ENCODE data around the gene PITPNC1. TPM values are rescaled to one million over a fixed set of nuclear protein-coding genes. Genes with fewer than 3 reads are reported as not detected.
"Not testable (repeated sequence)": the region's sequence is repeated elsewhere in the genome, so short reads cannot be mapped to it uniquely, and the experiment has no call there.

Gene PITPNC1
- total RNA-seq, 1 donor from 2014 or later, result 35.0 TPM

DNA sequence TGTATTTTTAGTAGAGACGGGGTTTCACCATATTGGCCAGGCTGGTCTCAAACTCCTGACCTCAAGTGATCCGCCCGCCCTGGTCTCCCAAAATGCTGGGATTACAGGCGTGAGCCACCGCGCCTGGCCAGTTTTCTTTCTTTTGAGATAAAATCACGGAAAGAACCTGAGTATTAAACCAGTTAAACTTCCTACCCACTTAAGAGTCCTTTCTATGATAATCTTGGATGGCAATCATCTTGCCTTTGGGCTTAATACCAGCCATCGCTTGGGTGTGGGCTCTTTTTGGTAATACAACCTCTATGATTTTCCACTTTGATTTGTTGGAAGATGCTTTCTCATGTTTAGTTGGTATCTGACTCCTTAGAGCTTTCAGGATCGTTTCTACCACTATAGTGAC is 24.0 kb downstream of the PITPNC1 start:
- DNase-seq (ENCODE audit: low spot score), result no peak

DNA sequence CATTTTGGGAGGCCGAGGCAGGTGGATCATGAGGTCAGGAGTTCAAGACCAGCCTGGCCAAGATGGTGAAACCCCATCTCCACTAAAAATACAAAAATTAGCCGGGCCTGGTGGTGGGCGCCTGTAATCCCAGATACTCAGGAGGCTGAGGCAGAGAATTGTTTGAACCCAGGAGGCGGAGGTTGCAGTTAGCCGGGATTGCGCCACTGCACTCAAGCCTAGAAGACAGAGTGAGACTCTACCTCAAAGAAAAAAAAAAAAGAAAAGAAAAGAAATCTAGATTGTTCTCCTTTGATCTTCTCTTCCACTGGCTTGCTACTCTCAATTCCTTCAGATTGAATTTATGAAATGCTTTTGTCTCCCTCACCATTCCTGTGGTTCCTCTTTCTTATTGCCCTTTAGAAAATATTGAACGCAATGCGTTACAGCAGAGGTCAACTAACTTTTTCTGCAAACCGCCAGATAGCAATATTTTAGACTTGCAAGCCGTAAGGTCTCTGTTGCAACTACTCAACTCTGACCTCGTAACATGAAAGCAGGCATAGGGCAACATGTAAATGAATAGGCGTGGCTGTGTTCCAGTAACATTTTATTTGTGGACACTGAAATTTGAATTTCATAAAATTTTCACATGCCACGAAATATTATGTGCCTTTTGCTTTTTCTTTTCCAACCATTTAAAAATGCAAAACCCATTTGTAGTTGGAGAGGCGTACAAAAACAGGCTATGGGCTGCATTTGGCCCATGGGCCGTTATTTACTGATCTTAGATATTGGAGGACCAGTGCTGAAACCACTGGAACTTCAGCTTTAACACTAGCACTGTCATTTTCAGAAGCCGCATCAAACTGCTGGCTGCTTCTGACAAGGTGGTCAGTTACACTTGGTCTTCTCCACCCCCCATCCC is 24.8 kb downstream of the PITPNC1 start:
- DNase-seq (ENCODE audit: low spot score), result no peak

DNA sequence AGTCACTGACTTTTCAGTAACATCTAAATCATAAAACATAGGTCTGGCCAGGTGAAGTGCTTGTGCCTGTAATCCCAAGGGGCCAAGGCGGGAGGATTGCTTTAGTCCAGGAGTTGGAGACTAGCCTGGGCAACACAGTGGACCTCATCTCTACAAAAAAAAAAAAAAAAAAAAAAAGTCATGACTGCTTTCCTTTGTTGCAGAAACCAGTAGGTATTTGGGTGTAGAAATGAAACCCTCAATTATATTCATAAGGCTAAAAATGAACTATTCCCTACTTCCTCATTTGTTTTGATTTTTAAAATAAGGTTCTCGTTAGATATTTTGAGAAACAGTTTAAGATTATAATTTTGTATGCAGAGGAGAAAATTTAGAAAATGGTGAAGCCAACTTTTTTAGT is 26.0 kb downstream of the PITPNC1 start:
- DNase-seq (ENCODE audit: low spot score), result no peak

DNA sequence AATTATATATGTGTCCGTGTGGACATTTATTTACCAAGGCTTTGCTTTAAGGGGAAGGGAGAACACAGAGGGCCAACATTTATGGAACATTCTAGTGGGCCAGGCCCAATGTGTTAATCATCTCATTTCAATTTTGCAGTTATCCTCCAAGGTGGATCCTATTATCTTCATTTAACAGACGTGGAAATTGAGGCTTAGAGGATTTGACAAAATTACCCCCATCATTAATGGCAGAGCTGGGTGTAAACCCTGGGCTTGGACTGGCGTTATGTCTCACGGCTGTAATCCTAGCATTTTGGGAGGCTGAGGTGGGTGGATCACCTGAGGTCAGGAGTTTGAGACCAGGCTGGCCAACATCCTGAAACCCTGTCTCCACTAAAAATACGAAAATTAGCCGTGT is 26.4 kb downstream of the PITPNC1 start:
- DNase-seq (ENCODE audit: low spot score), result no peak

DNA sequence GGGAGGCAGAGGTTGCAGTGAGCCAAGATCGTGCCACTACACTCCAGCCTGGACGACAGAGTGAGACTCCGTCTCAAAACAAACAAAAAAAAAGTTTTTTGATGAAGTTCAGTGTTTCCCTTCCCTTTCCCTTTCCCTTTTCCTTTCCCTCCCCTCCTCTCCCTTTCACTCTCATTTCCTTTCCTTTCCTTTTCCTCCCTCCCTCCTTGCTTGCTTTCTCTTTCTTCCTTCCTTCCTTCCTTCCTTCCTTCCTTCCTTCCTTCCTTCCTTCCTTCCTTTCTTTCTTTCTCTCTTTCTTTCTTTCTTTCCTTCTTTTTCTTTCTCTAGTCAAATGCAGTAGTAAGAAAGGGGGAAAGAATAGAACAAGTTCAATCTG is 31.4 kb downstream of the PITPNC1 start:
- not testable (repeated sequence) for DNase-seq (ENCODE audit: low spot score)

DNA sequence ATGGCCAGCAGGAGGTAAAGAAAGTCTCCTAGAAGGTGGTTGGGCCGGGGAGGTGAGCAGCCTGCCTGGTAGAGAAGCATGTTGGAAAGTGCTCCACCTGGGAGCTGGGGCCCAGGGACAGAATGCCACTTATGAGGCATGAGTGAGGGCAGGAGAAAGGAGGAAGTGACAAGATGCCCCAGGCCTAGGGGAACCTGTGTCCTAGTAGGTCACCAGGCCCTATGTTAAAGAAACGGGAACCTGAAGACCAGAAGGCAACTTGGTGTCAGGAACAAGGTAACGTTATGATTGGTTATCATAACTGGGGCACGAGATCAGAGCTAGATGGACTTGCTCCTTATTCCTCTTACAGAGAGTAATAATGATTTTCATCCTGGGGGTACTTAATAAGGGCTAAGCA is 34.3 kb downstream of the PITPNC1 start:
- DNase-seq (ENCODE audit: low spot score), result no peak

DNA sequence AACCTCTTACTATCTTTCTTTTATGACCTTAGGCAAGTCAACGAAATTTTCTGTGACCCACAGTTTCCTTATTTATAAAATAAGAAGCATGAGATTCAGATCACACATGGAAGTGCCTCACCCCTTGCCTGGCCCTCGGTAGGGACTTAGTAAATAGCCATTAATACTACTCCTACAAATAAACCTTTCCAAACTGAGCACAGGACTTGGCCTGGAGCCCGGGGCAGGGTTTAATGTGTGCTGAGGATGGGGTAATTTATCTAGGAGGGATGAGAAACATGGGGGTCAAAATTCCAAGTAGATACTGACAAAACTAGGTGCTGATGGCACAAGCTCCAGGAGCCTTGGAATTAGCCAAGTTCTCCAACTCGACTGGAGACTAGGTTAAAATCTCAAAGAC is 35.0 kb downstream of the PITPNC1 start:
- DNase-seq (ENCODE audit: low spot score), result no peak

DNA sequence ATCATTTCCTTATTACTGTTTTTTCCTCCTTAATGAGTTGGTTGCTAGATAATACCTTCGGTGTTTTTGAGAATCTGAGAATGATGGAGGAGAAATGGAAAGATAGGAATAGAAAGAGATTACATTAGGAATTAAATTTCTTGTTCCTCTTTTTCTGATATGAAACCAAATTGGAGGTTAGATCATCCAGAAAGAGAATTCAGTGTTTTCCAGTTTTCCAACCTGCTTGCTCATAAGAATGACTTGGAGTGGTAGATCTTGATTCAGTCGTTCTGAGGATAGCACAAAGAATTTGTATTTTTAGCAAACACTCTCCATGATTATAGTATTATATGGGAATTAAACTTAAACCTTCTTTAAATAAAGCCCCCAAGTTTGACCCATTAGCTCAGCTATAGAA is 35.9 kb downstream of the PITPNC1 start:
- no peak for DNase-seq (ENCODE audit: low spot score)

DNA sequence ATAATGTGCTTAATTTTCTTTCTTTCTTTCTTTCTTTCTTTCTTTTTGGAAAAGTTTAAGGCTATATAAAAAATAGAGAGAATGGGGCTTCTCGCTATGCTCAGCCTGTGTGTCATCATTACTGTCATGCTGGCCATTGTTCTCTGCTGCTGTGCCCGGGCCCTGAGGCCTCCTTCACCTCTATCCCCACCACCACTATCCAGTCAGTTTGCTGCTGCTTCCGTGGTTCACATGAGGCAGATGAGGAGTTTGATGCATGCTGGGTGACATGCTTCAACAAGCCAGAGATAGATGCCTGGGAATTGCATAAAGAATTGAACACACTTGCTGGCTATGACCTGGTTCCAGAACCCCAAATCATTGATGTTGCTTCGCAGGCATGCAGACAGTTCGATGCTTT is 36.3 kb downstream of the PITPNC1 start:
- no peak for DNase-seq (ENCODE audit: low spot score)

DNA sequence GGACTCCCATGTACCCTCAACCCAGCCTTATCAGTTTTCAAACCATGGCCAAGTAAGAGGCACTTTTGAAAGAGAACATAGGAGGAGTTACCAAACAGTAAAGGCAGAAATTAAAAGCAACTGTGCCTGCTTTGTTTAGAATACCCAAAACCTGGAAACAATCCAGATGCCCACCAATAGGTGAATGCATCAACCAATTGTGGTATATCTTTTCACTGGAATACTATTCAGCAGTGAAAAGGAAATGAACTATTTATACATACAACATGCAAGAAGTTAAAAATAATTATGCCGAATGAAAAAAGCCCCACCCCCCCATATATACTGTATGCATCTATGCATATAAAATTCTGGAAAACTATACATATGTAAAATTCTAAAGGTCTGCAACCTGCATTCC is 37.0 kb downstream of the PITPNC1 start:
- no peak for DNase-seq (ENCODE audit: low spot score)

DNA sequence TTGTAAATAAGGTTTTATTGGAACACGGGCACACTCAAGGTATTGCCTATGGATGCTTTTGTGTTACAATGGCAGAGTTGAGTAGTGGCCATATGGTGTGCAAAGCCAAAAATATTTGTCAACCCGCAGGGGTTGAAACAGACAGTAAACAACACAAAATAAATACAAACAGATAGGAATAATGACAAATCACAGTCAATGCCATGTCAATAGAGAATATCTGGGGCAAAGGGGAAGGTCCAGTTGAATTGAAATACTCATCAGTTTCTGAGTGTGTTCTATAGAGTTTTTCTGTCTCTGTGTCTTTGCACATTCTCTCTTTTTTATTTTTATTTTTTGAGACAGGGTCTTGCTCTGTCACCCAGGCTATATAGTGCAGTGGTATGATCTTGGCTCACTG is 37.5 kb downstream of the PITPNC1 start:
- DNase-seq (ENCODE audit: low spot score), result no peak

DNA sequence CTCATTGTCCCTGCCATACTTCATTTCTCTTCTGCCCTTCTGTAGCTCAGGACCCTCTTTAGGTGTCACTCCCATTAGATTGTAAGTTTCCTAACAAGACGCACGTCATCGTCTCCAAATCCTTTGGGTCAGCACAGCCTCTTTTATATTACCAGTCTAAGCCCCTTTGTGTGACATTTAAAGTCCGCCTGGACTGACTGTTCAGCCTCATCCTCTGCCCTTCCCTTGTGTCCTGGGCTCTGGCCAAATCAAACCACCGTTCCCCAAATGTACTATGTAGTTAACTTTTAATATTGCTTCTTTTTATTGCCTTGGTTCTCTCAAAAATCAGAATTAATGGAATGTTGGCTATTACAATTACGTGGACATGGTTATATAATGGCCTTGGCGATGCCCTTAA is 38.2 kb downstream of the PITPNC1 start:
- no peak for DNase-seq (ENCODE audit: low spot score)

DNA sequence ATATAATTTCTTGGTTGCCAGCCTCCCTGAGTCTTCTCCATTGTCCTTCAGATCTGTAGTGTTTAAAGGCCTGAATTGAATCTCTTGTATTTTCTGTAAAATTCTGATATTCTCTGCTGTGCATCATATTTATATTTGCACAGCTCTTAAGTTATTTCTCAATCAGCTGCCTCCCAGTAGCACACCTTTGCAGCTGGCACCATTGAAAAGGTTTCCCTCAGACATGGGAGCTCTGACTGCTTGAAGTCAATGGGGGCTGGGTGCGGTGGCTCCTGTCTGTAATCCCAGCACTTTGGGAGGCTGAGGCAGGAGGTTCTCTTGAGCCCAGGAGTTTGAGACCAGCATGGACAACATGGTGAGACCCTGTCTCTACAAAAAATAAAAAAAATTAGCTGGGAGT is 40.4 kb downstream of the PITPNC1 start:
- DNase-seq (ENCODE audit: low spot score), result no peak

DNA sequence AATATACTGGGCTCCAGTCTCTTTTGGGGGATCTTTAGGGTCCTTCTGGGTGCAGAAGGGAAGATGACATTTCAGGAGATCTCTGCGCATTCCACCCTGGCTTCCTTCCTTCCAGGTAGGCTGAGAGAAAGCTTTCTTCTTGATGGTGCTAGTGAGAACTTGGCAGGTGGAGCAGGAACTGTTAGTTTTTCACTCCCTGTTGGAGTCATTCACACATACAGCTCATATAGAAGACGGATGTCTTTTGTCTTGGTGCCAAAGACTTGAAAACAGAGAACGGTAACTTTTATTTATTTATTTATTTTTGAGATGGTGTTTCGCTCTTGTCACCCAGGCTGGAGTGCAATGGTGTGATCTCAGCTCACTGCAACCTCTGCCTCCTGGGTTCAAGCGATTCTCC is 43.9 kb downstream of the PITPNC1 start:
- no peak for DNase-seq (ENCODE audit: low spot score)

DNA sequence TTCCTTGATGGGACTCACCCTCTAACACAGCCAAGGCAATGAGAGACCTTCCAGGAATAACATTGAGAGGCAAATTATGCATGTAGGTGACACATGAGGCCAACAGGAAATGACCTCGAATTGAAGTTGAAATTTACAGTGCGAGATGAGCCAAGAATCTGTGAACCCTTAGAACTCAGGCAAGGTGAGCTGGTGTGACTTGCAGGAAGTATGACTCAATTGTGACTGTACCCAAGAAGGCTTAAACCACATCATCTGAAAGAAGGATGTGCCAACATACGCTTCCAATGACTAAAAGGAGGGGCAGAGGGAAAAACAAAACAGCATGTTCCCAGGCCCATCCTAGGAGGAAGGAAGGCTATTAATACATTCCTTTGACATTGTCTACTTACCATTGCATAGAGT is 44.8 kb downstream of the PITPNC1 start:
- DNase-seq (ENCODE audit: low spot score), result peak; percentile 78

DNA sequence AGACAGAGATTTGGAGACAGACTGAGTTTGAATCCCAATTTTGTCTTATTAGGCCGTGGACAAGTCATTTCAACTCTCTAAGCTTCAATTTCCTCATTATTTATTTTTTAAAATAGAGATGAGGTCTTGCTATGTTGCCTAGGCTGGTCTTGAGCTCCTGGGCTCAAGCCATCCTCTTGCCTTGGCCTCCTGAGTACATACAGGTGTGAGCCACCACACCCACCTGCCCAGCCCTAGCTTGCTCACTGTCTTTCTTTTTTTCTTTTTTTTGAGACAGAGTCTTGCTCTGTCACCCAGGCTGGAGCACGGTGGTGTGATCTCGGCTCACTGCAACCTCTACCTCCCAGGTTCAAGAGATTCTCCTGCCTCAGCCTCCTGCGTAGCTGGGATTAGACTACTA is 45.2 kb downstream of the PITPNC1 start:
- DNase-seq (ENCODE audit: low spot score), result not testable (repeated sequence)

DNA sequence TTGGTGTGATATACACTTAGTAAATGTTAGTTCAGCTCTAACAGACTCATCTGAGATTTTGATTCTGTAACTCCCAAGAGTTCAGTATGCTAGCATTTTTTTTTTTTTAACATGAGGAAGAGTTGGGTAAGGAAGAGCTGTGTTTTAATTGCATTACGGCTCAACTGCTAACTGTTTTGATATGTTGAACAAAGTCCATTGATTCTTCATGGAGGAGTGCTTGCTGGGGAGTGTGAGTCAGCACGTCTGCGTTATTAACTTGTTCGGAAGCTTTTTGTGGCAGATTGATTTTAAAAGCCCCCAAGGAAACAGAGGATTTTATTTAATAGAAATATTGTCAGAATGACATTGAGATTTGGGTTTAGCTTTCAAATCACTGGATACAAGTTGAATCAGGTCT is 45.8 kb downstream of the PITPNC1 start:
- no peak for DNase-seq (ENCODE audit: low spot score)

DNA sequence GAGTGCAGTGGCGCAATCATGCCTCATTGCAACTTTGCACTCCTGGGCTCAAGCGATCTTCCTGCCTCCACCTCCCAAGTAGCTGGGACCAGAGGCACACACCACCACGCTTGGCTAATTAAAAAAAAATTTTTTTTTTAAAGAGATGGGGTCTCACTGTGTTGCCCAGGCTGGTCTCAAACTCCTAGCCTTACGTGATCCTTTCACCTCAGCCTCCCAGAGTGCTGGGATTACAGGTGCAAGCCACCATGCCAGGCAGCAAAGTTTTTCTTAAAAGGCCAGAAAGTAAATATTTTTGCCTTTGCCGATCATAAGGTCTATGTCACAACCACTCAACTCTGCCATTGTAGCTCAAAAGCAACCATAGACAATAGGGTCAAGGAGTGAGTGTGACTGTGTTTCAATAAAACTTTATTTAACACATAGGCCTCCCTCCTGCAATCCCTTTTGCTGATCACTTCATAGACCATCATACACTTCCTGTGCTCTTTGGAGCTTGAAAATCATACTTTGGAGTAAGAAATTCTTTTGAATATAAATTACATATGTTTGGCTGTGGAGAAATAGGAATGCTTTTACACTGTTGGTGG is 48.6 kb downstream of the PITPNC1 start:
- DNase-seq (ENCODE audit: low spot score), result no peak

DNA sequence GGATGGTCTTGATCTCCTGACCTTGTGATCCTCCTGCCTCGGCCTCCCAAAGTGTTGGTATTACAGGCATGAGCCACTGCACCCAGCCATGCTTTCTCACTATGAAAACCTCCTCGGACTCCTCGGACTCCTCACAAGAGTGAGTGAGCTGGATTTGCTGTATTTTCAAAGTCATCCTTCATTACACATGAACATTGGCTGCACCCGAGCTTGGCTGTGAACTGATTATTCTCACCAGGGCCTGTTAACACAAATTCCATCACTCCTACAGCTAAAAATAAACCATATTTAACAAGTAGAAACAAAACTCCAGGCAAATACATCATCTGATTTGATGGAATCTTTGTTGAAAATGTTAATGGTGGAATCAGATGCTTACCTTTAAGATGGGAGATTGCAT is 50.3 kb downstream of the PITPNC1 start:
- no peak for DNase-seq (ENCODE audit: low spot score)

DNA sequence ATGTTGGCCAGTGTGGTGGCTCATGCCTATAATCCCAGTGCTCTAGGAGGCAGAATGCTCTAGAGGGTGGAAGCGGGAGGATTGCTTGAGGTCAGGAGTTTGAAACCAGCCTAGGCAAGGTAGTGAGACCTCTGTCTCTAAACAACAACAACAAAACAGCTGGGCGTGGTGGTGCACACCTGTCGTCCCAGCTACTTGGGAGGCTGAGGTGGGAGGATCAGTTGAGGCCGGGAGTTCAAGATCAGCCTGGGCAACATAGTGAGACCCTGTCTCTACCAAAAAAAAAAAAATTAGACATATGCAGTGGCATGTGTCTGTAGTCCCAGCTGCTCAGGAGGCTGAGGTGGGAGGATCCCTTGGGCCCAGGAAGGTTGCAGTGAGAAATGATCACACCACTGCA is 53.4 kb downstream of the PITPNC1 start:
- DNase-seq (ENCODE audit: low spot score), result not testable (repeated sequence)

DNA sequence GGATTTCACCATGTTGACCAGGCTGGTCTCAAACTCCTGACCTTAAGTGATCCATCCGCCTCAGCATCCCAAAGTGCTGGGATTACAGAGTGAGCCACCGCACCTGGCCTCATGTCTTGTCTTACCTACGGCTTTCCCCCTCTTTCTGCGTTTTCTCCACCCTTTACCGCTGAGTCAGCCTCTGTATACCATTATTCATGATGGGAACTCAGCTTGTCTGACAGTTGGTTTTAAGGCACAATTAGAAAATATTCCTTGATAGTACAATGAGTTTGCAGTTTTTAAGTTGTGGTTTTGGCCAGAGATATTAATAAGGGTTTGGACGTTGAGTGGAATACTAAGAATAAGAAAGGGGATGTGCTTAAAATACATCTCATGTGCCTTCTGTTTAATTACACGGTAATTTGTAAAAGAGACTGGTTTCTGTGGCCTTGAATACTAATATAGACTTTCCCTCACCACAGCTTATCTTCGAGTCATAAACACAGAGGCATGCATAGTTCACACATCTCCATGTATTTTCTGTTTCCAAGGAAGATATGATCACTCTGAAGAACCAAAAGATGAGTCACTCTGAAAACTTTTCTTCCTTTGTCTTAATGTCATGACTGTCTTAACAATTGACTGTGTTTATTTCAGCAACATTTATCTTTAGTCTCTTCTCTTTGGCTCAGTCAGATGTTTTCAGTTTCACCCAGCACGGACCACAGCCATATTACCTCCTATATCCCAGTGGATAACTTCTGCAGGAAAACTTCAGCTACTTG is 54.4 kb downstream of the PITPNC1 start:
- no peak for DNase-seq (ENCODE audit: low spot score)

DNA sequence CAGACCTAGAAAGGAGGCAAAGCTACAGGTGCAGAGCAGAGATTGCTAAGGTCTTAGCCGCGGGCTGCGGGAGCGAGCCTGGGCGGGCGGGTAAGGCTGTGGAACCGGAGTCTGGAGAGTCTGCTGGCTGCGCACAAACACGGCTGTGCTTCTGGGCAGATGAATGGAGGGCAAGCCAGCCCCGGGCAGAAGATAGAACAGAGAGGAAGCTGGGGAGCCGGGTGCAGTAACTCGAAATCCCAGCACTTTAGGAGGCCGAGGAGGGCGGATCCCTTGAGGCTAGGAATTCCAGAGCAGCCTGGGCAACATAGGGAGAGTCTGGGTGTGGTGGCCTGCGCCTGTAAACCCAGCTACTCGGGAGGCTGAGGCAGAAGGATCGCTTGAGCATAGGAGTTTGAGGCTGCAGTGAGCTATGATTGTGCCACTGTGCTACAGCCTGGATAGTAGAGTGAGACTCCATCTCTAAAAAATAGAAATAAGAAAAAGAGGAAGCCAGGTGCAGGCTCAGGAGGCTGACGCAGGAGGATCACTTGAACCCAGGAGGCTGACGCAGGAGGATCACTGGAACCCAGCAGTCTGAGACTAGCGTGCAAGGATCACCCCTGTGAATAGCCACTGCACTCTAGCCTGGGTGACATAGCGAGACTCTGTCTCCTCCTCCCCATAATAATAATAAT is 56.3 kb downstream of the PITPNC1 start:
- DNase-seq (ENCODE audit: low spot score), result no peak

All from mucosa of gallbladder (tissue), 1 donor.